HG03039 (cell line): ENCODE measurements around the gene MAP1LC3A.

ENCODE experiments used
- ATAC-seq: cut with Tn5 transposase; IDR thresholded peaks from one replicate; pipeline ENCODE4 v1.9.1; 2021; ENCODE audit warnings: mild to moderate bottlenecking, moderate library complexity; ENCODE audit not compliant: unreplicated experiment

MAP1LC3A gene

DNA sequence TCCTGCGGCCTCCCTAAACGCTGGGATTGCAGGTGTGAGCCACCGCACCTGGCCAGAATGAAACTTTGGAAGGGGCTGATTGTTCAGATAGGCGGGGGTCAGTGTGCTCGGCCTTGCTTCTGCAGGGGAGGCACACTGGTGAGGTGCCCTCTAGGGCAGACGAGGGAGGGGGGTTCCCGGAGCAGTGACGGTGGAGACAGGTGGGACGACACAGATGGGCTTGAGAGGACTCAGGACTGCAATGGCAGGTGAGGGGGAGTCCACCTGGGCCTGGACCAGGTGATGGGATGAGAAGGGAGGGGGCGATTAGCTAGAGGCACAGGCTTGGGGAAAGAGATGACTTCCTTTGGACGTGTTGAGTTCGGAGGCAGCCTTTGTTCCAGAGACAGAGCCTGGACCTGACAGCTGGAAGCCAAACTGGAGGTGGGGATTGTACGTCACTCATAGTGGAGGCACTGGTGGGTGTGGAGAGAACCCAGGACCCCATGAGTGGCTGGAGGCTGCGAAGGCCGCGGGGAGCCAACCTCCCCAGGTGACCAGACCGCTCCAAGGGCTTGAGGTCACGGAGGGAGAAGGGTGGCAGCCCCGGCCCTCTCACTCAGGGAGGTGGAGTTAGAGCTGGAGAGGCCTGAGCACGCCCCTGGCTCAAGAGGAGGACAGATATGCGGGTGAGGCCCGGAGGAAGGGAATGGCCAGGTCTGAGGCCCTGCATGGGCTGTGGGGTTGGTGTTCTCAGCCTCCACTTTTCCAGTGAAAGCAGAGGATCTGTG lies 10.5 kb upstream of the MAP1LC3A start:
- ATAC-seq: no peak

DNA sequence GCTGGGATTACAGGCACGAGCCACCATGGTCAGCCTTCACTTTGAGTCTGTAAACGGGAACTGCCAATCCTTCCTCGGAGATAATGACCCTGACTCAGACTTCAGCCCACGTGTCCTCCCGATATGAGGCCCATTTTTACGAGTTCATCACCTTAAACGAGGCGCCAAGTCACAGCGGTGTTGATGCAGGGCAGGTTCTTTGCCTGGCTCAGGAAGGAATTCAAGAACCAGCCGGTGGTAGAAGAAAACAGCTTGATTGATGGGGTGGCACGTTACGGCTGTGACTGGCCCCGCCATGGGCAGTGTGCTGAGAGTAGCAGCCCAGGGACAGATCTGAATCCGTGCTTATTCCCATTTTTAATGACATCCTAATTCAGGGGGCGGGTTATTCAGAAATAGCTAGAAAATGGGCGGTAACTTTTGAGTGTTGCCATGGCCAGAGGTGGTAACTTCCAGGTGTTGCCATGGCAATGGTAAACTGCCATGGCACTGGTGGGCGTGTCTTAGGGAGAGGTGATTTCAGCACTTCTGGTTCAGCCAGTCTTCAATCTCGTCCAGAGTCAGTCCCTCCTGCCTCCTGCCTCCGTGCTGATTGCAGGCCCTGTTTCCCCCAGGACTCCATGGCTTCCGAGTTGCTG lies 9.1 kb upstream of the MAP1LC3A start:
- ATAC-seq: no peak

DNA sequence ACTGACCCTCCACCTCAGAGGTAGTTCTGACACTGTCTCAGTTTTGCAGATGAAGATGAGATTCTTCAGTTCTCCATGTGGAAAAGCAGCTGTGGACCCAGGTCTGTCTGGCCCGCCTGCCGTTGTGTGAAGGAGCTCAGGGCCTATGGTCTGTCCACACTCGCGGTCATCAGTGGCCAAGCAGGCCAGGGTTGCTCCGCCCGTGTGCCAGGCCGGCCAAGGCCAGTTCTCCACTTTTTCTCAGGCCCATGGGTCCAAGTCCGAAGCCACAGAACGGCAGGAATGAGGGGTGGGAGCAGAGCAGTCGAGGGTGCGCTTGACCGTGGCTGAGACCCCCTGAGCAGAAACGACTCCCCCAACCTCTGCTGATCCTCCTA lies 8.6 kb upstream of the MAP1LC3A start:
- no peak for ATAC-seq

DNA sequence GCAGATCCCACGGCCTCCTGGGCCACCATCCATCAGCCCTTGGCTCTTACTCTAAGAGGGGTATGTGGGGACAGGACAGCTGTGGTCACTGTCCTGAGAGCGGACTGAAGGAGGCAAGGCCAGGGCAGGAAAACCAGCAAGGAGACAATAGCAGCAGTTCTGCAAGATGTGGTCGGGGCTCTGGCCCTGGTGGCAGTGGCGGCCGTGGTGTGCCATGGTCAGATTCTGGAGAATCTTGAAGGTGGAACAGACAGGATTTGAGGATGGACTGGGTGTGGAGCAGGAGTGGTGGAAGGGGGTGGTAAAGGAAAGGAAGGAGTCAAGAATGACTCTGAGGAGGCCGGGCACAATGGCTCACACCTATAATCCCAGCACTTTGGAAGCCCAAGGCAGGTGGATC lies 5.9 kb upstream of the MAP1LC3A start:
- no peak for ATAC-seq

DNA sequence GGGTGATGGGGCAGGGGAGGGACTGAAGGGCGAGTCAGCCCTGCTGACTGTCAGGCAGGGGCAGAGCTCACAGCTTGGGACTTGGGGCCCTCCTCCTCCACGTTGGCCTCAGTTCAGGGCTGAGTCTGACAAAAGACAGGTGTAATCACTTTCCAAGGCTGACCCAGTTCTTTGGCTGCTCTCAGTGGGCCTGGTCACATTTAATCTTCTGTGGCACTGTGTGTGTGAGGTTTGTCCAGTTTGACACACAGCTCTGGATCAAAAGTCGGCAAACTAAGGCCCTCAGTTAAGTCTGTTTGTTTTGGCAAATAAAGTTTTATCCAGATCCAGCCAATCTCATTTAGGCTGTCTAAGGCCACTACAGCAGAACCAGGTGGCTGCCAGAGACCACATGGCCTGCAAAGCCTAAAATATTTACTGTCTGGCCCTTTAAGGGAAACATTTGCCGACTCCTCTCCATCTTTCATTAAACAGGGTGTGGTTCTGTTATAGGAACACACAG lies 5.1 kb upstream of the MAP1LC3A start:
- ATAC-seq: no peak

DNA sequence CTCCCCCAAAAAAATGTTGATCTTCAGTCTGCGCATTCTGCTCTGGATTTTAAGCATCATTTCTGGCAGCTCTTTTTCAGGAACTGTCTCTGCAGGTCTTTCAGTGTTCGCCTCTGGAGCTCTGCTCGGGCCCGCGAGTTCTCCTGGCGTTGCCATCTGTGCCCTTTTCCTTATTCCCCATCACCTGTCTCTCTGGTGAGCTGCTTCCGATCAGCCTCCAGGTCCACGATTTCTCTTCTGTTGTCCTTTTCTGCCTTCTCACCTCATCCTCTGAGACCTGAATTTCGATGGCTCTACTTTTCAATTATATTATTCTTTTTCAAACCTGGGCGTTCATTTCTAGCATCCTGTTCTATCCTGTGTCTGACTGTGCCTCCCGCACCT lies 590 bp upstream of the MAP1LC3A start:
- ATAC-seq: no peak

DNA sequence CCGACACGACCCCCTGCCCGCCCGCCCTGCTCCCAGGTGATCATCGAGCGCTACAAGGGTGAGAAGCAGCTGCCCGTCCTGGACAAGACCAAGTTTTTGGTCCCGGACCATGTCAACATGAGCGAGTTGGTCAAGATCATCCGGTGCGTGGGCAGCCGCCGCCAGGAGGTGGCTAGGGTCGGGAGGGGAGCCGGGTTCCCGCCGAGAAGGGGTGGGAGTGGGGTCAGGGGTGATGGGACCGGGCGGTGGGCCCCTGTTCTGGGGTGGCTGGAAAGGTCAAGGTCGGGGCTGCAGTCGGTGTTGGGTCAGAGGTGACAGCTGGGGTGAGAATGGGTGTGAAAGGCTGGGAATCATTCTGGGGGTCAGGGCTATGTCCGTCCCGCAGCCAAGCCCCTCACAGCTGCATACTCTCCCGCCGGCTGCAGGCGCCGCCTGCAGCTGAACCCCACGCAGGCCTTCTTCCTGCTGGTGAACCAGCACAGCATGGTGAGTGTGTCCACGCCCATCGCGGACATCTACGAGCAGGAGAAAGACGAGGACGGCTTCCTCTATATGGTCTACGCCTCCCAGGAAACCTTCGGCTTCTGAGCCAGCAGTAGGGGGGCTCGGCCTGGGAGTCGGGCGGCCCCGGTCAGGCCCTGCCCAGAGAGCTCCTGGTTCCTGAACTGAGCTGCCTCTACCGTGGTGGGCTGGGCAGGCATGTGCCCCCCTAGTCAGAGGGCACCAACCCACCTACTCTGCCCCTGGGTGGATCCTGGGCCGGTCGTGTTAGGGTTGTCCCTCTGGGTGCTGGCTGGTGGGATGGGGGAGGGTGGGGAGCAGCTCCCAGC lies 1.0 kb downstream of the MAP1LC3A start:
- no peak for ATAC-seq

DNA sequence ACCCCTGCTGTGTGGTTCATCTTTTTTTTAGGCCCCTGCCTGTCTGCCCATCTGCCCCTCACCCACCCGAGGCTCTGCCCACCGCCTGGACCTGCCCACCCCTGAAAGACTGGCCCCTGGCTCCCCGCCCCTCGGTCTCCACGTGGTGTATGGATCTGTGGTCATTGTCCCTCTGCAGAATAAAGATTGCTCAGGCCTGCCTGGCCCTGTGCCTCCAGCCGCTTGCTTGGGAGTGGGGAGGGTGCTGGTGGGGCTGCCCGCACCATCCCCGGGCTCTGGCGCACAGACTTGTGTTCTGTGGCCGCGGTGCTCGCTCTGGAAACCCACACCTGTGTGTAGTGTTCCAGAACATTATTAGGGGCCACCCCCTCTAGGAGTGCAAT lies 1.6 kb downstream of the MAP1LC3A start:
- no peak for ATAC-seq

DNA sequence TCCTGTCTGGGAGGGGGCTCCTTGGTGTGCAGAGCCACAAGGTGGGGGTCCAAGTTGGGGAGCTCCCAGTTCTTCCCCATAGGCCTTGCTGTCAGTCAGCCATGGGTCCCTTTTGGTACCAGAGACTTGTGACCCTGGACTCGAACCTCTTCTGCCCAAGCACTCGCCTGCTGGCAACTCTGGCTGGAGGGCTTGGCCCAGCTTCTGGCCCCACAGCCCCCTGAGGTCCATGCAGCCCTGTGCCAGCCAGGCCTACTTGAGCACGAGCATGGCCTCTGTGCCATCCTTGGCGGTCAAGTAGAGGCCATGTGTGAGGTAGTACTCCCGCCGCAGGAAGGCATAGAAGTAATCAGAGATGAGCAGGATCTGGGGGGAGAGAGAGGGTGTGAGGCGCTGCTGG lies 2.1 kb downstream of the MAP1LC3A start:
- no peak for ATAC-seq

DNA sequence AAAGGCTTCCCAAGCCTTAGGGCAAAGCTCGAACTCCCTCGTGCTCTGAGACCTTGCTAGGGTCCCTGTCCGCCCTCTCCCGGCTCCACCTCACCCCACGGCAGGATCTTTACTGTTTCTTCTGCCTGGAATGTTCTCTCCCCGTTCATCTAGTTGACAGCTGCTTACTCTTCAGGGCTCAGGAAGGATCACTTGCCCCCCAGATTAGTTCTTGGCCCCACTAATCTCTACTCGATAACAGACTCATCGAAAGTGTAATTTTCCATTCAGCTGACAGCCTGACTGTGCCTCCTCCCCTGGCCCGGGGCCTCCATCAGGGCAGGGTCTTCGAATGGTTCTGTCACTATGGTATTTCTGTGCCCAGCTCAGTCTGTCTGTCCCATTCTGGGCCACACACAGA lies 3.1 kb downstream of the MAP1LC3A start:
- ATAC-seq: no peak

DNA sequence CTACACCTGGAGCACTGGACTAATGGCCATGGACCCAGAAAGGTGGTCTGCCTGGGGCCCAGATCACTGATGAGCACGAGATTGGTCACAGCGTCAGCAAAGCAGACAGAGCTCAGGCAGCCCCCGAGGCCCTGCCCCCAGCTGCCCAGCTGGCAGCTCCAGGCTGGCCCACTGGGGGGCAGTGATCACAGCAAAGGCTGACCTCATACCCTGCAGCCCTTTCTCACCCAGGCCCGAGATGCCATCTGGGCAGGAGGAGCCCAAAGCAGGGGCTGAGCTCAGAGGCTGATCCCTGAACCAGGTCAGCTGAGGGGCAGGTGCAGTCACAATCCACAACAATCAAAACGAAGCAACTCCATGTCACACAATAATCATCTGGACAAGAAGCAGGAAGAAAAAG lies 4.1 kb downstream of the MAP1LC3A start:
- ATAC-seq: no peak

DNA sequence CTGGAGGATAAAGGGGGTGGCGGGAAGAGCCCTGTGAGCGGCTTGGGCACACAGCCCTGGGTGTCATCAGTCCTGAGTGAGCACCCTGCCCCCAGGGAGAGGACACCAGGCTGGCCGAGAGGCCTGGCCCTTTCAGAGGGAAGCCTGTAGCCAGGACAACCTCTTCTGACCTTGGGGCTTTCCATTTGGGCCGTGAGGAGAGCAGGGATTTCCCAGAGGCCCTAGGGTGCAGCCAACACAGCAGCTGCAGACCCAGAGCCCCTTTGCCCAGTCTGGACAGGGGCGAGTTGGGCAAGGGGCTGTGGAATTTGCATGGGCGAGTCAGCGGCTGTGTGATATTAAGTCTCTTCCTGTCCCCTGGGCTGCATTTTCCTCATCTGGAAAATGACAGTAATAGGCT lies 6.3 kb downstream of the MAP1LC3A start:
- ATAC-seq: no peak

DNA sequence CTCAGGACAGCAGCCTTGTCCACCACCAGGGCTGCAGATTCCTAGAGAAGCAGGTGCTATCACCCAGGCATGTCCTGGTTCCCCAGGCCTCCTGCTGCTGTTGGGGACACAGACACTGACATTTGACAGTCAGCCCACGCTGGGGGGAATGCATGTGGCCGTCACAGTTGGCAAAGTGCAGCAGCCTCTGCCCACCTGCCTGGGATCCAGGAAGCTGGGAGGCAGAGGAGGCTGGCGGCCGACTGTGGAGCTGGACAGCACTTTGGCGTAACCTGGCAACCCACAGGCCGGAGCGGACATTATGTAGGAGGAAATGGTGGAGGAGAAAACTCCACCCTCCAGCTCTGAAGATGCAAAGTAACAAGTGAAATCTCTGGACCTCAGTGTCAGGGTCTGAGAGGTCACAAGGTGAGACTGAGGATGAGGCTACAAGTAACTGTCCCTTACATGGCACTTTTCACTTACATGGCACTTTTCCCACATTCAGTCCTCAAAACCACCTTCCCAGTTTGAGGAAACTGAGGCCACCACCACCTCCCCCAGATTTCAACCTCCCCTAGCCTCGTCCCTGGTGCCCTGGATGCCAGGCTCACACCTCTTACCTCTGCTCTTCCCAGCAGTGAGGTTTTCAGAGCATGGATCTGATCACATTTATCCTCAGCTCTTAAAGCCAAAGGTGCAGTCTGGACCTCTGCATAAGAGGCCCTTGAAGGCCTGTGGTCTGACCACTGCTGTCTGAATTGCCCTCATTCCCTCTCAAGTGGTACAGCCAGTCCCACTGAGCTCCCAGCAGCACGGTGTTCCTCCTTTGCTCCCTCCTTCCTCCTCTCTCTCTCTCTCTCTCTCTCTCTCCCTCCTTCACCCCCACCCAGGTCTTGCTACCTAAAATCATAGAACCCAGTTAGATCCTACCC lies 8.7 kb downstream of the MAP1LC3A start:
- ATAC-seq: no peak

DNA sequence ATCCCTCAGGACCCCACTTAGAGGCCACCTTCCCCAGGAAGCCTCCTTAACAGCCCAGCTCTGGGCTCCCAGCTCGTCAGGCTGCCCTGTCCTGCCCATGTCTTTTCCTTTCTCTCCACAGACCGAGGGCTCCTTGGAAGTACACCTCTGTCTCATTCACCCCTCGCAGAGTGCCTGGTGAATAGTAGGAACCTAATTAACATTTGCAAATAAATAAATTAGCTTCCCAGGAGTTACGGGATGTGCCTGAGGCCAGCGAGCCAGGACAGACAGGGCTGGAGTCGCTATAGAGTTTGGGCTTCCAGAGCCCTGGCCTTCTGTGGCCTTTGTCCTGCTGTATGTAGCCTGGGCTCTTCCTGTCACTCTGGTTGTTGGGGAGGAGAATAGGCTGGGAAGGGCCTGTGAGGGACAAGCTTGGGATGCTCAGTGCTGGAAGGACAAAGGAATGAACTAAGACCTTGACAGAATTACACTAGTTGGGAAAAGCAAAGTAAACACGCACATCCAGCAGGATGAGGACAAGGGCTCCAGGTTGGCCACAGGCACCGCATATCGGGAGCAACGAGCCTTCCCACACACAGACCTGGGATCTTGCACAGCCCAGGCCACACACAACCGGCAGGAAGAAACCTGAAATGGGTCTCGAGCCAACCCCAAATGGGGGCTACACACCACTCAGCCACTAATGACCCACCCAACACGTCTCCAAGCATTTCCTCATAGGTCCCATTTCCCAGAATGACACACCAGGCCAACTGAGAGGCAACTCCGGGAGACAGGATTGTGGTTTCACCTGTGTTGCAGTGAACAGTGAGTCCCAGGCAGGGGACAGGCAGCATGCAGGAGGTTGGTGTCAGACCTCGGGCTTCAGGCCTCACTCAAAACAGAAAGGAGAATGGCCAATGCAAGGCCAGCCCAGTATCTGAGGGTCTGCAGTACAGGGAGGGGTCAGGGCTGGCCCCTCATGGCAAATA lies 9.7 kb downstream of the MAP1LC3A start:
- ATAC-seq: no peak

DNA sequence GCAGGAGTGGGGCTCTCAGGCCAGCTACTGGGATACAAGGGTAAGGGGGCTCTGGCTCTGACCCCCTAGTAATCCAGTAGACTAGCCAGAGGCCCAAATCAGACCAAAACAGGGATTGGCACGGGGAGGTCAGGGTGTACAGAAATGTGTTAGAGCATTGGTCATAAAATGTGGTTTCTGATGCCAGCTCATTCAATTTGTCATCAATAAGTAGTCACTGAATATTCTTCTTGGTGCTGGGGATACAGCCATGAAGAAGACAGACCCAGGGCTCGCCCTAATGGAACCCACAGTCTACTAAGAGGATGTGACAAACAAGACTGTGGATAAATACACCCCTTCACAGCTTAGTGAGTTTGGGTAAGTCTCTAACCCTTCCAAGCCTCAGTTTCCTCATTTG lies 11.1 kb downstream of the MAP1LC3A start:
- no peak for ATAC-seq

DNA sequence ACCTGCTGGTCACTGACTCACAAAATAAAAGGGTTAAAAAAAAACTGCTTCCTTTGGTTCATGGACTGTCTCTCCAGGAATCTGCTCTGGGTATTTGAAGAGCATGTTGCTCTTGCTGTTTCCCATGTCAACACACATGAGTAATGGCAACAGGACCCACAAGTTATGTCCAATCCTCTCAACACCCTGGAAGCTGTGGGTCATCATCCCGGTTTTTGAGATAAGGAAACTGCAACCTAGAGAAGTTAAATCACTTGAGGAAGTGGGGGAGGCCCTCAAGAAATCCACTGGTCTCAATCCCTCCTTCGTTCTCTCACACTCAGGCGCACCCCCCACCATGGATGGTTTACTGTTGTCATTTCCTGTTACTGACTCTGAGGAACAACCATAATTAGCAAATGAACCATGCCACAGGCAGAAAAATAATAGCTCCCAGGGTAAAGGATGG lies 12.4 kb downstream of the MAP1LC3A start:
- no peak for ATAC-seq

DNA sequence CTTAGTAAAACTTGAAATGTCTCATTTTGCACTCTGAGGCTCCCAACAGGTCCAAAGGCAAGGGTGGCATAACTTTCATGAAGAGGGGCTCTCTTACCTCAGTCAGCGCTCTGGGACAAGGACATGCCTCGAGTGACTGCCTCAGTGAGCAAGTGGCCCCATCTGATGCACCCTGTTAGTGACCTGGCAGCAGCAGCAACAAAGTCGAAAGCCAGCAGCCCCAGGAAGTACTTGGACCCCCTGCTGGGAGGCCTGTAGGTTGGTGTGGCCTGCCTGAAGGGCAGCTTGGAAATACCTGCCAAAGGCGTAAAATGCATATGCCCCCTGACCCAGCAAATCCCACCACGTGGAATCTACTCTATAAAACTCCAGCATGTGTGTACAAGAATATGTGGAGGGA lies 13.2 kb downstream of the MAP1LC3A start:
- no peak for ATAC-seq

DNA sequence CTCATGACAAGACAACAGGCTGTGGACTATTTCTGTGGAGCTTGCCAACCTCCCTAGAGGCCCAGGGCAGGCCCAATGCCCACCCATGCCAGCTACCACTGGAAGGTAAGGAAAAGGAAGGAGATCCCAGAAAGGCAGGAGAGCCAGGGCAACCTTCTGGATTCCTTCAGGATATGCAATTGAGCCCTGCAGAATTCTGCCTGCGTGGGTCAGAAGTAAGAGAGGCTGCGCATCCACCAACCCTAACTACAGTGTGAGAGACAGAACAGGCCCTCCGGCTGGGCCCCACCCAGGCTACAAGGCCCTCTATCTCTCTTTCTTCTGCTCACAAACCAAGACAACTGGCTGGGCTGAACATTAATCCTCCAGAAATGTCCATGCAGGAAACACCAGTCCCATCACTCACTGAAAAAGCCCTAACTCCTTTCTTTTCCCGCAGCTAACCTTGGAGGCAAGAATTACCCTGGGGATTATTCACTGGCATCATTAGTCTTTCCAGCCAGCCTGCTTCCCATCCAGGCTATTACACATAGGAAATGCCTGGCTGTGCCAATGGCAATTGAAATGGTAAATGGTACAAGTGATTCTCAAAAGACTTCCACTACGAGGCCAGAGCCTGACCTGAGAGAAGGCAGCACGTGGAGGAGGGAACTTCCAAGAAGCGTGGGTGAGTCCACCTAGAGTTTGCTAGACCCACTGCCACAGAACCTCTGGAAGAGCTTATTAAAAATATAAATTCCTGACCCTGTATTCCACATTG lies 15.2 kb downstream of the MAP1LC3A start:
- ATAC-seq: no peak

DNA sequence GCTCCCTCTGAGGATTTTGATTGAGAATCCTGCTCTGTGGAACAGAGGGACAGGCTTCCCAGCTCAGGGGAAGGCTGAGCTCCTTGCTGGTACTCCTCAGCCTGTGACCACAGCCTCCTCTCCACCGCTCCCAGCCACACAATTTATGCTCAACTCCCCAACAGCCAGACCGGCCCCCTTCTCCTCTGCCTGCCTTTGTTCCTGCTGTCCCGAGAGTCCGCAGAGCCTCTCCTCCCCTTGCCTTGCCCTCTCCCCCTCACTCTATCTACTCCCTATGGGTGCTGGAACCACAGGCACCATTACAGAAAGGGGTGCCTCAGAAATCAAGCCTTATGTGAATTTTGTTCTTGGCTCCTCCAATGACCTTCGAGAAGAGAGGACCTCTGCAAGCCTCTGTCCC lies 15.9 kb downstream of the MAP1LC3A start:
- ATAC-seq: no peak
